ENCODE data around the gene PAQR7. TPM values are rescaled to one million over a fixed set of nuclear protein-coding genes. Genes with fewer than 3 reads are reported as not detected.

PAQR7 gene
- total RNA-seq, 1 donor from 2014 or later: 18.7 TPM

DNA sequence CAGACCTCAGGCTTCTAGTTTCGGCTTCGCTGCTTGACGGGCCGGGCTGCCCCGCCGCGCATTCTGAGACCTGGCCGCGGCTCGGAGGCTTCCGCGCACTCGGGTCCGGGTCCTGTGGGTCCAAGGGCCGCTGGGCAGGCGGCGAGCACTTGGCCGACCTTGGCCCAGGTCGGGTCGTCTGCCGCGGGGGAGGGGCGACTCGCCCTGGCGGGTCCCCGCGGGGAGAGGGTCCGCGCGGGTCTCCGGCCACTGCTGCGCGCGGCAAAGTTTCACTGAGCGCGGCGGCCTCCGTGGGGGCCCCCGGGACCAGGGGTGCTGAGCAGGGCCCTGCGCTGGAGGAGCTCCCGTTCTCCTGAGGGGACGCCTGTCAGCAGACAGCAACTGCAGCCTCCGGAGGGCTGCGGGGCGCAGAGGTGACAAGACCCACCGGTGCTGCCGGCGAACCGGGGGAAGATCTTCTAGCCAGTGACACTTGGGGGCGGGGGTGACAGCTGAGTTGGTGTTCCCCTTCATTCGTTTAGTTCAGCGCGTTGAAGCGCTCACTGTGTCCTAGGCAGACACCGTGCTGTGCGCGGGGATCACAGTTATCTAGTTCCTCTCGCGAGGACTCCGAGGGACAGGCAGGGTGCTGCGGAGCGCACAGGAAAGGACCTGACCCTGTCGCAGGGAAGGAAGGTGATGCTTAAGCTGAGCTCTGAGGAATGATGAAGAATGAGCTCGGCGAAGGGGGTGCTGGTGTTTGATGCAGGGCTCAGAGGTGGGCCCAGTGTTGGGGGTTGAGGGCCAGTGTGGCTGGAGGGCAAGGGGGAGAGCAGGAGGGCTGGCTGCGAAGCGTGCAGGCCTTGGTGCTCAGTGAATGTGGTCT lies 55.0 kb downstream of the PAQR7 start:
- Mint-ChIP-seq H3K4me3 (ENCODE audit: unreplicated experiment) (peak overlapping the region; percentile 99), H3K36me3 (ENCODE audit: low read depth, unreplicated experiment) (peaks cover 24% of the 10 kb centered on the region), H3K27me3 (ENCODE audit: unreplicated experiment) (peaks cover 24% of the 10 kb centered on the region), H3K9me3 (ENCODE audit: unreplicated experiment) (no peaks in the 10 kb centered on the region), H3K4me1 (ENCODE audit: unreplicated experiment) (peaks cover 55% of the 10 kb centered on the region), H3K27ac (ENCODE audit: unreplicated experiment) (peak overlapping the region; percentile 85)
- DNase-seq (ENCODE audit: low spot score): peak; percentile 36
- TF ChIP-seq, protein P1, sequence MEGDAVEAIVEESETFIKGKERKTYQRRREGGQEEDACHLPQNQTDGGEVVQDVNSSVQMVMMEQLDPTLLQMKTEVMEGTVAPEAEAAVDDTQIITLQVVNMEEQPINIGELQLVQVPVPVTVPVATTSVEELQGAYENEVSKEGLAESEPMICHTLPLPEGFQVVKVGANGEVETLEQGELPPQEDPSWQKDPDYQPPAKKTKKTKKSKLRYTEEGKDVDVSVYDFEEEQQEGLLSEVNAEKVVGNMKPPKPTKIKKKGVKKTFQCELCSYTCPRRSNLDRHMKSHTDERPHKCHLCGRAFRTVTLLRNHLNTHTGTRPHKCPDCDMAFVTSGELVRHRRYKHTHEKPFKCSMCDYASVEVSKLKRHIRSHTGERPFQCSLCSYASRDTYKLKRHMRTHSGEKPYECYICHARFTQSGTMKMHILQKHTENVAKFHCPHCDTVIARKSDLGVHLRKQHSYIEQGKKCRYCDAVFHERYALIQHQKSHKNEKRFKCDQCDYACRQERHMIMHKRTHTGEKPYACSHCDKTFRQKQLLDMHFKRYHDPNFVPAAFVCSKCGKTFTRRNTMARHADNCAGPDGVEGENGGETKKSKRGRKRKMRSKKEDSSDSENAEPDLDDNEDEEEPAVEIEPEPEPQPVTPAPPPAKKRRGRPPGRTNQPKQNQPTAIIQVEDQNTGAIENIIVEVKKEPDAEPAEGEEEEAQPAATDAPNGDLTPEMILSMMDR (IDR thresholded peaks at IDR 0.05; ENCODE audit: unreplicated experiment): no peak

DNA sequence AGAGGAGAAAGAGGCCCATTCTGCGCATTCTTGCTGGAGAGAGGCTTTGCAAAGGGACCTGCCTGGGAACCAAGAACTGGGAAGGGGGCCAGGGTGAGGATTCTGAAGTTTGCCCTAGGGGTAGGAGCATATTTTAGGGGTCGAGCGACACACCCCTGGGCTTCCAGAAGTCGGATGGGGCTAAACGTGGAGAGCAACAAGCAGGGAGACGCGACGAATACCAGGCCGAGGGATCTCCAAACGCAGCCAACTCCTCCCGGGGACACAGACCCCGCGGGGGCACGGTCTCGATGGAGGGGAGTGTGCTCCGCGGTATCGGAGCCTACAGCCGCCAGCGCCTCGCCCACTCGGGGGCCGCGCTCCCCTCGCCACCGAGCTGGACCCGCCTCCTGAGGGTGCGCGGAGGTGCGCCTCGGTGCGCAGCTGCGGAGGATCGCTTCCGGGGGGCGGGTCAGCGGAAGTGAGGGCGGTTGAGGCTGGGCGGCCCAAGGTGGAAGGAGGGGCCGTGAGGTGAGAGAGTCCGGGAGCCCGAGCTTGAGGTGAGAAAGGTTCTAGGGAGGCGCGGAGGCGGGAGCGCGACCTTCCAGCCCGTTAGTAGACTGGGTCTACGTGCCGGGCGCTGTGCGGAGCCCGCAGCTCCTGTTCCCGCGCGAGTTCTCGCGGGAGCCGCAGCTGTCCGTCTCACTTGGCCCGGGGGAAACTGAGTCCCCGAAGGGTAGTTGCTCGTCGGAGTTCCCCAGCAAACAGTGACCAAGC lies 55.8 kb downstream of the PAQR7 start, which contains the start of gene MTFR1L:
MTFR1L (plus strand) TSS at position 464 of the 756 bp plus-strand sequence. CDS start 3,151 bp downstream, outside the sequence.
- peak within 1 kb of the TSS; percentile 94 for H3K27ac Mint-ChIP-seq (ENCODE audit: unreplicated experiment)
- H3K4me1 Mint-ChIP-seq (ENCODE audit: unreplicated experiment): peaks cover 55% of the 10 kb centered on the region
- H3K27me3 Mint-ChIP-seq (ENCODE audit: unreplicated experiment): peaks cover 24% of the 10 kb centered on the region
- TF ChIP-seq, protein P1 (IDR thresholded peaks at IDR 0.05; ENCODE audit: unreplicated experiment): no peak
- H3K4me3 Mint-ChIP-seq (ENCODE audit: unreplicated experiment): peak within 1 kb of the TSS; percentile 99
- DNase-seq (ENCODE audit: low spot score): peak; percentile 64
- H3K9me3 Mint-ChIP-seq (ENCODE audit: unreplicated experiment): no peaks in the 10 kb centered on the region
- peaks cover 32% of the 10 kb centered on the region for H3K36me3 Mint-ChIP-seq (ENCODE audit: low read depth, unreplicated experiment)

DNA sequence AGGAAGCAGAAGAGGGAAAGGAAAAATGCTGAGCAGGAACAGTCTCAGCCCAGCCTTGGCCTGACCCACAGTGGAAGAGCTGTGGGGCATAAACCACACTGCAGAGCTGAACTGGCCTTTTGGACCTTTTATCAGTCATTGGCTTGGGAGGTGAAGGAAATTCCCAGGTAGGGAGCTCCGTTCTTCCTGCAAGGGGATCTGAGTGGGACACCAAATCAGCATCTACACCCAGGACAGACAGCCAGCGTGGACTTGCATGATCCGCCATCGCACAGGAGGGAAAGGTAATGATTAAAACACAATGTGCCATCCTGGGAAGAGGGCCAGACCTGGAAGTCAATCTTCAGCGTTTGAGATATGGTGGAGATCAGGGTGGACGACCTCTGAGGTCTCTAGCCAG lies 56.9 kb downstream of the PAQR7 start:
- peaks cover 33% of the 10 kb centered on the region for H3K36me3 Mint-ChIP-seq (ENCODE audit: low read depth, unreplicated experiment)
- H3K27me3 Mint-ChIP-seq (ENCODE audit: unreplicated experiment): peaks cover 24% of the 10 kb centered on the region
- H3K4me1 Mint-ChIP-seq (ENCODE audit: unreplicated experiment): peaks cover 48% of the 10 kb centered on the region
- H3K9me3 Mint-ChIP-seq (ENCODE audit: unreplicated experiment): no peaks in the 10 kb centered on the region
- no peak for DNase-seq (ENCODE audit: low spot score)
- H3K27ac Mint-ChIP-seq (ENCODE audit: unreplicated experiment): peak overlapping the region; percentile 94
- H3K4me3 Mint-ChIP-seq (ENCODE audit: unreplicated experiment): peak overlapping the region; percentile 99
- TF ChIP-seq, protein P1 (IDR thresholded peaks at IDR 0.05; ENCODE audit: unreplicated experiment): no peak

- Mint-ChIP-seq H3K36me3 (ENCODE audit: low read depth, unreplicated experiment) (peaks cover 38% of the 10 kb centered on the region), H3K9me3 (ENCODE audit: unreplicated experiment) (no peaks in the 10 kb centered on the region), H3K27ac (ENCODE audit: unreplicated experiment) (peak overlapping the region; percentile 94), H3K4me3 (ENCODE audit: unreplicated experiment) (peak overlapping the region; percentile 99), H3K4me1 (ENCODE audit: unreplicated experiment) (peaks cover 42% of the 10 kb centered on the region), H3K27me3 (ENCODE audit: unreplicated experiment) (peaks cover 24% of the 10 kb centered on the region)
- TF ChIP-seq, protein P1 (IDR thresholded peaks at IDR 0.05; ENCODE audit: unreplicated experiment): no peak
- DNase-seq (ENCODE audit: low spot score): no peak
Measured at GRCh38 chr1:25817840-25818501, 57.5 kb downstream of the PAQR7 start.
